ENCODE results near the gene BIN1.
"Not testable (repeated sequence)": the region's sequence is repeated elsewhere in the genome, so short reads cannot be mapped to it uniquely, and the experiment has no call there.

The BIN1 gene

DNA sequence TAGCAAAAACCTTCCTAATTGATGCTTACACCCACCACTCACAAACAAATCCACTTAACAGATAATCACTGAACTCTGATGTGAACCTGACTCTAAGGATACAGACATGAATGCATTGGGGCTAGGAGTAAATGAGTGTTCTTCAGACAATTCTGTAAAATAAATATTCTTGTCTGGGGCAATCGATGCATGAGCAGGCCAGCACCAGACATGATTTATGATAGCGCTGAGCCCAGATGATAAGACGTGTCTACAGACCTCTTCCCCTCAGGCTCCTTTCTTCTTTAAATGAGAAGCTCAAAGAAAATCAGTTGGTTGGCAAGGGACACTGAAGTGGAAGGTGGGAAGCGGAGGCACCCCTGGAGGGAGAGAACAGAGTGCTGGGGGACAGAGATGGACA, 27.3 kb upstream of the BIN1 start:
- DNase-seq (ENCODE audit: low read depth in 1 of 2, low spot score in 1 of 2), result no peak

- no peak for DNase-seq (ENCODE audit: low read depth in 1 of 2, low spot score in 1 of 2)
Observed at GRCh38 chr2:127133793-127134192, 26.8 kb upstream of the BIN1 start.

DNA sequence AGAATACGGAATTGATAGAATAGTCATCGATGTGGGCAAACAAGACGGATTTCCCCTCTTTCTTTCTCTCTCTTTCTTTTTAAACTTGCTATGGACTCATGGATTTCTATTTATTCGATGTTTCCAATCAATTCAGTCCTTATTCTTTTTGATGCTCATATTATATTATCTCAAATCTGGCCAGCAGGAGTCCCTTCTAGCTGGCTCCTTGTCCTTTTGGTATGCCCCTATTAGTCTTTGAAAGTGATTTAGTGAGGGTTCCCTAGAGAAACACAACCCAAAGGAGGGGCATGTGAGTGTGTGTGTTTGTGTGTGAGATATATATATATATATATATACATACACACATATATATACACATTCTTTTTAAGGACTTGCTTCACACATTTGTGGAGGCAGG, 23.5 kb upstream of the BIN1 start:
- no peak for DNase-seq (ENCODE audit: low read depth in 1 of 2, low spot score in 1 of 2)

DNA sequence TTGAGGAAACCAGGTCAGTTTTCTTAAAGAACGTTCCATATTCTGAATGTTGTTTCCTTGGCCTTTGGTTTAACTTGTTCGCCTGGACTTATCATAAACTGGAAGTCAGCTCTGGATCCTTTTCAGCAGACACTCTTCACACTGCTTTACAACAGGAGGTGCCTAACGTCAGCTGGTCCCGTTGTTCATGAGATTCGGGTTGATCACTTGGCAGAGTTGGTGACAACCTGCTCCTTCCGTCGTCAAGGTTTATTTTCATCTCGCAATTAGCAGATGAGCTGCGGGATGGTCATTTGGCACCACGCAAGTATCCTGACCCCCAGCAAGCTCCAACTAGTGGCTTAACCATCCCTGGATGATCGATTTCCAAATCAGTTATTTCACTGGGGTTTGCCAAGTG, 23.0 kb upstream of the BIN1 start:
- DNase-seq (ENCODE audit: low read depth in 1 of 2, low spot score in 1 of 2), result no peak

DNA sequence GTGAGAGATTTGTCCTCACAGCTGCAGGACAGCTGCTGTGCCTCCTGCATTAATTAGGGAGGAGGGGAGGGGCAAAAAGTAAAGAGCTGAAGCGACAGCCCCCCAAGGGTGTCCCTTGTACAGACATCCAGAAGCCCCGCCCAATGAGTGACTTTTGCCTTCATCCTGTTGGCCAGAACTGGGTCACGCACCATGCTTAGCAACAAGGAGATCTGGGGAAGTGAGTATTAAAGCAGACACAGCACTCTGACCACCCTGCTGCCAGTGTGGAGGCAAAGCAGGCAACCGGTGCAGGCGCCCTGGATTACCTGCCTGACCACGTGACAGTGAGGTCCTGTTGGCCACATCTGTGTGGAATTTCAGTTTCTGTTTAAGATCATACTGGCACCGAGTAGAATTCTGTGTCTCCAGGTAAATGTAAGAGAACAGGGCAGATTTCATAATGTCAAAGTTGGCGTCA, 21.5 kb upstream of the BIN1 start:
- DNase-seq (ENCODE audit: low read depth in 1 of 2, low spot score in 1 of 2), result no peak

DNA sequence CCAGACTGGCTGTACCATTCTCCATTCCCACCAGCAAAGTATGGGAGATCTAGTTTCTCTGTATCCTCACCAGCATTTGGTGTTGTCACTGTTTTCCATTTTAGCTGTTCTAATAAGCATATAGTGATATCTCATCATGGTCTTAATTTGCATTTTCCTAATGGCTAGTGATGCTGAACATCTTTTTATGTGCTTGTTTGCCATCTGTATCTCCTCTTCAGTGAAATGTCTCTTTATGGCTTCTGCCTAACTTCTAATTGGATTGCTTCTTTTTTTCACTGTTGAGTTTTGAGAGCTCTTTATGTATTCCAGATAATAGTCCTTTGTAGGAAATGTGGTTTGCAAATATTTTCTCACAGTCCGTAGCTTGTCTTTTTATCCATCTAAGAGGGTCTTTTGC, 18.9 kb upstream of the BIN1 start:
- DNase-seq (ENCODE audit: low read depth in 1 of 2, low spot score in 1 of 2), result no peak

DNA sequence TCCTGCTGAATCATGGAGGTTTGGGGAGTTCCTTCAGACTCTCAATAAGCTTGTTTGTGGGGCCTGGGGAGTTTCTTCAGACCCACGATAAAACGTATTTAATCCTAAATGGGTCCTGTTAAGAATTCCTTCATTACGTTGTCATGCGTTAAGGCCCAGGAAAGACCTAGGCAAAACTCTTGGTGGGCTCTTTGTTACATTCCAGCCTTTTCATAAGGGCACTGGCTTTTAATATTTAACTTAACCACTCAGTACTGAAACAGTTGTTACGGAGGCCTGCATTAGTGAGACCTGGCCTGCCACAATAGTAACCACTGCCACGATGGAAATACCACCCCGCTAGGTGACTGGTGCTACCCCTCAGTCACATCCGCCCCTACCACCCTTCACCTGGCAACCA, 17.5 kb upstream of the BIN1 start:
- DNase-seq (ENCODE audit: low read depth in 1 of 2, low spot score in 1 of 2), result no peak

- DNase-seq (ENCODE audit: low read depth in 1 of 2, low spot score in 1 of 2), result no peak
Observed at GRCh38 chr2:127122361-127123027, 15.5 kb upstream of the BIN1 start.

- no peak for DNase-seq (ENCODE audit: low read depth in 1 of 2, low spot score in 1 of 2)
Observed at GRCh38 chr2:127121776-127122176, 14.8 kb upstream of the BIN1 start.

DNA sequence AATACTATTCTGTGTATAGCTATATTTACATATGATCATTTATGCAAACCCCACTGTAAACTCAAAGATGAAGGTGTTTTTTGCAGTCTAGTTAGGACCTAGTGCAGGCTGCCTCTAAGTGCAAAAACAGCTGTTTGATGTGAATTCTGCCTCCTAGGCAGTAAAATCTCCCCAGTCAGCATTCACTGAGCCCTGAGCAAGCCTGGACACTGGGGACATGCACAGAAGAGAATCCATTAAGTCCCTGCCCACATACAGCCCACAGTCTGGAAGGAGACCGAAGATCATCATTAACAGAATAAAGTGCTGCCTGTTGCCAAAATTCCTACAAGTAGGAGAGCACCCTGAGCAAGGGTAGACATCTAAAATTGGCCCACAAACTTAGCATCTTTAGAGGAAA, 14.4 kb upstream of the BIN1 start:
- DNase-seq (ENCODE audit: low read depth in 1 of 2, low spot score in 1 of 2), result no peak

DNA sequence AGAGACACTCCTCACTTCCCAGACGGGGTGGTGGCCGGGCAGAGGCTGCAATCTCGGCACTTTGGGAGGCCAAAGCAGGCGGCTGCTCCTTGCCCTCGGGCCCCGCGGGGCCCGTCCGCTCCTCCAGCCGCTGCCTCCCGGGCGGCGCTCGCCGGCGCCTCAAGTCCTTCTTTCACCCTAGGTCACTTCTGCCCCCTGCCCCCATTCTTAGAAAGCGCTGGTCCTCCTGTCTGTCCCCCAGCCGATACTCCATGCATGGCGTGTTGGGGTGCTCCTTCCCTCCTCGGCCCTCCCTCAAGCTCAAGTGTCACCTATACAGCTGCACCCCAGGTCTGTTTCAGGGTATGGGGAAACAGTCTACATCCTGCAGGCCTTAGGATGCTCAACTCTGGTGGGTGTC, 13.5 kb upstream of the BIN1 start:
- DNase-seq (ENCODE audit: low read depth in 1 of 2, low spot score in 1 of 2), result not testable (repeated sequence)

DNA sequence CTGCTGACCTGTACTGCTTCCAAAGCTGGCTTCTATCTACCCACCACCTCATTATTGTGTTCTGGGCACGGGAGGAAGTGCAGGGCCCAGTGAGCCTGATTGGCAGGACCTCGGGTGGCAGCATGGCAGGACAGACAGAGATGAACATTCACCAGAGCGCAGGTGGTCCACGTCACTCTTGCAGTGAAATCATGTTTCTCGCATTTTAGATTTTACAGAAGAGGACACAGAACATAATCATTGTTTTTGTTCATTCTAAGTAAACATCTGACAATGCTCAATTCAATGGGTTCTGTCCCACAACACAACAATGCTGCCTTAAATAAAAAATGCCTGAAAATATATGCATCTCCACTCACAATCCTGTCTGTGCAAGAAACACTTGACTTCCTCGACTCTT, 11.5 kb upstream of the BIN1 start:
- no peak for DNase-seq (ENCODE audit: low read depth in 1 of 2, low spot score in 1 of 2)

DNA sequence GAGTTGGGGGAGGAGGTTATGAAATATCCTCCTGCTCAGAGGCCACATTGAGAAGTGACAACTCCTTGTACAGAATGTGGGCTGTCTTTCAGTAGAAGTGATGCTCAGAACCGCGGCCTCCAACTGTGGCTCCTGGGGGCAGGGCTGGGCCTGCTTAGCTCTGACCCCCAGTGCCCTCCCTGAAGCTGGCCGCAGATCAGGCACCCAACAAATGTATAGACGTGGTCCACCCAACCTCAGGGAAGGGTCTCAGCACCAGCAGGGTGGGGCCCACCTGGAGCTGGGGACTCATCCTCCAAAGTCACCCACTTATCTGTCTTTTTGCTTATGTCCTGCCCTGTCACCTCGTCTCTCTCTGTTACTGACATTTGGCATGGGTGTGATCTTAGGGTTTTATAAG, 11.1 kb upstream of the BIN1 start:
- DNase-seq (ENCODE audit: low read depth in 1 of 2, low spot score in 1 of 2), result no peak

GRCh38 chr2:127117603-127118002, 10.6 kb upstream of the BIN1 start:
- no peak for DNase-seq (ENCODE audit: low read depth in 1 of 2, low spot score in 1 of 2)

- DNase-seq (ENCODE audit: low read depth in 1 of 2, low spot score in 1 of 2), result no peak
Observed at GRCh38 chr2:127115471-127116199, 8.7 kb upstream of the BIN1 start.

DNA sequence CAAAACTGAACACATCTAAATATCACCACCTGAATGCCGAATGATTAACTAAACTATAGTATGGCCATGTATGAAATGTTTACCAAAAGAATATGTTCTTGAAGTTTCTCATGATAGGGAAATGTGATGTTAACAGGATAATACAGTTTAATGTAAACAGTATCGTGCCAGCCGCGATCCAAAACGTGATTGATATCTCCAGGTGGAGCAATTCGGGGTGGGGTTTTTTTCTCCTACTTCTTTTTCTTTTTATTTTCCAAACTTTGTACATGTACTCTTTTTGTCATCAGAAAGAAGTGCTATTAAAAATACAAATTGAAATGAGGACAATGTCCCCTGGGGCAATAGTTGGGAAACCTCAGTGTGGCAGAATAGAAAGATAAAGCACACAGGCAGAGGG, 4.0 kb upstream of the BIN1 start:
- no peak for DNase-seq (ENCODE audit: low read depth in 1 of 2, low spot score in 1 of 2)

GRCh38 chr2:127108090-127108523, 1.2 kb upstream of the BIN1 start:
- no peak for DNase-seq (ENCODE audit: low read depth in 1 of 2, low spot score in 1 of 2)

- DNase-seq (ENCODE audit: low read depth in 1 of 2, low spot score in 1 of 2), result no peak
Observed at GRCh38 chr2:127107622-127107999, 657 bp upstream of the BIN1 start.

DNA sequence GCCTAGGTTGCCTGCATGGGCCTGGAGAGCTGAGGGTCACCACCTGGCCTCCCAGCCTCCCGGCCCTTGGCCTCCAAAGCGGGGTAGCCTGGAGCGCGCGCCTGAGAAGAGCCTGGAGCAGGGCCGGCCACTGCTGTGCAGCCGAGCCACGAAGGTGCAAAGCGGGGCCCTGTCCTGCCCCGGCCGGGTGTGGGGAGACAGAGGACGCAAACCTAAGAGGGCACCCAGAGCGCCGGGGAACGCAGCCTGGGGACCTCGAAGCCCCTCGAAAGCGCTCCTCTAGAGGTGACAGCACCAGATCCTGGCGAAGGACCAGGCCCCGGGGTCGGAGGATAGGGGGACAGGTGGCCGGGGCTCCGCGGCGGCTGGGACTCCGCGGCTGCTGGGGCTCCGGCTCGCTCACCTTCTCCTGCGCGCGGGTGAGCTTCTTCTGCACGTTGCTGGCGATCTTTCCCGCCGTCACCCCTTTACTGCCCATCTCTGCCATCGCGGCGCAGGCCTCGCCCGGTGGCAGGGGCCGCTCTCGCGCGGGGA, 430 bp downstream of the BIN1 start:
- no peak for DNase-seq (ENCODE audit: low read depth in 1 of 2, low spot score in 1 of 2)

GRCh38 chr2:127105656-127106456, 1.1 kb downstream of the BIN1 start:
- DNase-seq (ENCODE audit: low read depth in 1 of 2, low spot score in 1 of 2), result no peak

- DNase-seq (ENCODE audit: low read depth in 1 of 2, low spot score in 1 of 2), result no peak
Observed at GRCh38 chr2:127104881-127105655, 1.9 kb downstream of the BIN1 start.
